ENCODE data around the gene ERFL. TPM values are rescaled to one million over a fixed set of nuclear protein-coding genes. Genes with fewer than 3 reads are reported as not detected.

ERFL gene
- total and polyA plus RNA-seq, 10 donors: 0.46 to 3.0 (median 2.1) TPM

DNA sequence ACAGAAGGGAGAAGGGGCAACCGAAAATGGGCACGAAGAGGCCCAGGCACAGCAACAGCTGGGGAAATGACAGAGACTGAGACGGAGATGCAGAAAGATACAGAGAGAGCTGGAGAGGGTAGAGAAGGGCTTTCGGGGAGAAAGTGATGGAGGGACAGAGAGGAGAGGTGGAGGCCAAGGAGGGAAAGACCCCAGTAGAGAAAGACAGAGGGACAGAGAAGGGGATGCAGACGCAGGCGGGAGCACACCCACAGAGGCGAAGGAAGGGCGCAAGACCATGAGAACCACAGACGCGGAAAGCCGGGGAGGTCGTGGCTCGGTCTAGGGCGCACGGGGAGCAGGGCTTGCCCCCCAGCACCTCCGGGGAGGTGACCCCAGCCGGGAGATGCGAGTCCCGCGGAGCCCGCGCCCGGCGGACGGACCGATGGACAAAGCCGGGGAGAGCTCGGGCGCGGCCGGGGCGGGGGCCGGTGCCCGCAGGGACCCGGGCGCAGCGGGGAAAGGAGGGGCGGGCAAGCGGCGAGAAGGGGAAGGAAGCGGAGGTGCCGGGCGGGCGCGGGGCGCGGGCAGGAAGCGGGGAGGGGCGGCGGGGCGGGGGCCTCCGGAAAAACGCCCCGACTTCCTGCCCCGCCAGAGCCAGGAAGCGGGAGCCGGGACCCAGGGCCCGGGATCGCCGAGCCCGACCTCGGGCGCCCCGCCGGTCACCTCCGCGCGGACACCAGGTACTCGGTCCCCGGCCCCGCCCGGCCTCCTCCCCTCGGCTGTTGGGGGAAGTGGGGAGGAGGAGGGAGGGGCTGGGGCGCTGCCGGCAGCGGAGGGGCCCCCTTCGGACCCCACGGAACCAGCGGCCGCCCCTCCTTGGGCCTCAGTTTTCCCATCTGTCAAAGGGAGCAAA, 45.4 kb downstream of the ERFL start, which contains the start of gene ARHGEF1:
TSS of gene ARHGEF1 (plus strand) at position 617 of the 895 bp plus-strand sequence. CDS start 4,899 bp downstream, outside the sequence.
- Histone ChIP-seq H3K27me3 (replicated peaks in 1 of 7) (no peaks in the 10 kb centered on the region), H3K27ac (peak within 1 kb of the TSS; percentile 90 to 99 (median 98)), H3K36me3 (peaks cover 0 to 53% (median 3%) of the 10 kb centered on the region in 6 donors), H3K4me3 (peak within 1 kb of the TSS; percentile 86 to 99 (median 98)), H3K4me1 (peaks cover 28 to 95% (median 82%) of the 10 kb centered on the region in 6 donors), H3K9me3 (no peaks in the 10 kb centered on the region)
- intact Hi-C loops (cut with DNase I; ENCODE audit: low total_unique reads): no loop called here
- 0 to 1% (median 1%) methylated on average over 42 to 80 of the region's 80 CpGs for WGBS, 5 donors
- peak; percentile 96 for DNase-seq
- TF ChIP-seq POLR2AphosphoS5 (IDR thresholded peaks at IDR 0.05) (peak; percentile 83 to 90 (median 84)), POLR2A (IDR thresholded peaks at IDR 0.05) (peak in 2 of 3 donors; percentile 30 to 46), CTCF (IDR thresholded peaks at IDR 0.05 in 8 of 11, conservative IDR thresholded peaks at IDR 0.05 in 3 of 11) (peak in 1 of 11 experiments; percentile 18)

DNA sequence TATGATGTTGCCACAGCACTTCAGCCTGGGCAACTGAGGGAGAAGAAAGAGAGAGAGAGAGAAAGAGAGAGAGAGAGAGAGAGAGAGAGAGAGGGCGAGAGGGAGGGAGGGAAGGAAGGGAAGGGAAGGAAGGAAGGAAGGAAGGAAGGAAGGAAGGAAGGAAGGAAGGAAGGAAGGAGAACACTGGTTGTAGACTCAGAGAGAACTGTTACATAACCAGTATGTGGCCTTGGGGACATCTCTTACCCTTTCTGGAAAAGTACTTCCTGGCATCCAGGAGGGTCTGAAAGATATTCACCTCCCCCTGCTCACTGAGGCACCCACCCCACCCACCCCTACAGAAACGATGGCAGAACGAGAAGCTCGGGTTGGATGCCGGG, 47.9 kb downstream of the ERFL start:
- H3K27ac ChIP-seq: peak overlapping the region in 4 of 8 donors; percentile 93 to 99 (median 98)
- H3K4me1 ChIP-seq: peaks cover 29 to 95% (median 81%) of the 10 kb centered on the region in 6 donors
- no peak for DNase-seq
- 56 to 72% (median 62%) methylated on average over 5 of the region's 5 CpGs for WGBS, 5 donors
- no peaks in the 10 kb centered on the region for H3K27me3 ChIP-seq (replicated peaks in 1 of 7)
- H3K9me3 ChIP-seq: no peaks in the 10 kb centered on the region
- peaks cover 0 to 39% (median 3%) of the 10 kb centered on the region in 6 donors for H3K36me3 ChIP-seq
- no peak for TF ChIP-seq POLR2AphosphoS5 (IDR thresholded peaks at IDR 0.05)
- TF ChIP-seq POLR2A (IDR thresholded peaks at IDR 0.05): no peak
- no peak for TF ChIP-seq CTCF (IDR thresholded peaks at IDR 0.05 in 8 of 11, conservative IDR thresholded peaks at IDR 0.05 in 3 of 11)
- intact Hi-C loops (cut with DNase I; ENCODE audit: low total_unique reads): no loop called here
- peak overlapping the region in 3 of 8 donors; percentile 65 to 81 (median 75) for H3K4me3 ChIP-seq

GRCh38 chr19:41879670-41880328, 48.5 kb downstream of the ERFL start:
- intact Hi-C loops (cut with DNase I; ENCODE audit: low total_unique reads): no loop called here
- Histone ChIP-seq H3K36me3 (peaks cover 0 to 34% (median 3%) of the 10 kb centered on the region in 6 donors), H3K27ac (peak overlapping the region in 4 of 8 donors; percentile 88 to 99 (median 96)), H3K4me1 (peaks cover 24 to 95% (median 80%) of the 10 kb centered on the region in 6 donors), H3K9me3 (no peaks in the 10 kb centered on the region), H3K27me3 (replicated peaks in 1 of 7) (no peaks in the 10 kb centered on the region), H3K4me3 (peak overlapping the region in 5 of 8 donors; percentile 56 to 81 (median 65))
- WGBS, 5 donors: 73 to 90% (median 86%) methylated on average over 7 of the region's 7 CpGs
- no peak for TF ChIP-seq CTCF (IDR thresholded peaks at IDR 0.05 in 8 of 11, conservative IDR thresholded peaks at IDR 0.05 in 3 of 11)
- TF ChIP-seq POLR2A (IDR thresholded peaks at IDR 0.05): no peak
- TF ChIP-seq POLR2AphosphoS5 (IDR thresholded peaks at IDR 0.05): no peak
- DNase-seq: no peak
